Stimulated activated CD8-positive, alpha-beta memory T cell treated with anti-CD3 and anti-CD28 coated beads, Interleukin-4, amount 100 ng/mL, for 4 hours (primary cell): ENCODE measurements around the gene VPS13D.
"Not testable (repeated sequence)": the region's sequence is repeated elsewhere in the genome, so short reads cannot be mapped to it uniquely, and the experiment has no call there.

Experiments
- DNase-seq, 2 donors: peaks; one replicate each; pipeline ENCODE4 v3.0.0-alpha.2; 2020; ENCODE audit warnings: low read depth in 2 of 2, low spot score in 1 of 2

VPS13D gene

GRCh38 chr1:12370333-12370975, 140.6 kb downstream of the VPS13D start:
- DNase-seq, result no peak

DNA sequence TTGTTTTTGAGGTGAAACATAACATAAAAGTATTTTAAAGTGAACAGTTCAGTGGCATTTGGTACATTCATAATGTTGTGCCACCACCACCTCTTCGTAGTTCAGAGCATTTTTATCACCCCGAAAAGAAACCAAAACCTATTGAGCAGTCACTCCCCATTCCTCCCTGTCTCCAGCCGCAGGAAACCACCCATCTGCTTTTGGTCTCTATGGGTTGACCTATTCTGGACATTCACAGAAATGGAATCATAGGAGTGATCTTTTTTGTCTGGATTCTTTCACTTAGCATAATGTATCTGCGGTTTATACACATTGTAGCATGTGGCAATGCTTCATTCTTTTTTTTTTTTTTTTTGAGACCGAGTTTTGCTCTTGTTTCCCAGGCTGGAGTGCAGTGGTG, 141.2 kb downstream of the VPS13D start:
- no peak for DNase-seq

DNA sequence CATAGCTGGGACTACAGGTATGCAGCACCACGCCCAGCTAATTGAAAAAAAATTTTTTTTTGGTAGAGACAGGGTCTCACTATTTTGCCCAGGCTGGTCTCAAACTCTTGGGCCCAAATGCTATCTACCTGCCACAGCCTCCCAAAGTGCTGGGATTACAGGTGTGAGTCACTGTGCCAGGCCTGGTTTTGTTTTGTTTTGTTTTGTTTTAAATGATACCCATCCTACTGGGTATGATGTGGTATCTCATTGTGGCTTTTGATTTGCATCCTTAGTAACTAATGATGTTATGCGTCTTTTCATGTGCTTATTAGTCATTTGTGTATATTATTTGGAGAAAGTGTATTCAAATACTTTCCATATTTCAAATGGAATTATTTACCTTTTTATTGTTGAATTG, 142.3 kb downstream of the VPS13D start:
- DNase-seq, result no peak

- DNase-seq, result no peak
These were observed 142.9 kb downstream of the VPS13D start for GRCh38 chr1:12372761-12373160.

GRCh38 chr1:12375133-12375829, 145.5 kb downstream of the VPS13D start:
- DNase-seq, result no peak

DNA sequence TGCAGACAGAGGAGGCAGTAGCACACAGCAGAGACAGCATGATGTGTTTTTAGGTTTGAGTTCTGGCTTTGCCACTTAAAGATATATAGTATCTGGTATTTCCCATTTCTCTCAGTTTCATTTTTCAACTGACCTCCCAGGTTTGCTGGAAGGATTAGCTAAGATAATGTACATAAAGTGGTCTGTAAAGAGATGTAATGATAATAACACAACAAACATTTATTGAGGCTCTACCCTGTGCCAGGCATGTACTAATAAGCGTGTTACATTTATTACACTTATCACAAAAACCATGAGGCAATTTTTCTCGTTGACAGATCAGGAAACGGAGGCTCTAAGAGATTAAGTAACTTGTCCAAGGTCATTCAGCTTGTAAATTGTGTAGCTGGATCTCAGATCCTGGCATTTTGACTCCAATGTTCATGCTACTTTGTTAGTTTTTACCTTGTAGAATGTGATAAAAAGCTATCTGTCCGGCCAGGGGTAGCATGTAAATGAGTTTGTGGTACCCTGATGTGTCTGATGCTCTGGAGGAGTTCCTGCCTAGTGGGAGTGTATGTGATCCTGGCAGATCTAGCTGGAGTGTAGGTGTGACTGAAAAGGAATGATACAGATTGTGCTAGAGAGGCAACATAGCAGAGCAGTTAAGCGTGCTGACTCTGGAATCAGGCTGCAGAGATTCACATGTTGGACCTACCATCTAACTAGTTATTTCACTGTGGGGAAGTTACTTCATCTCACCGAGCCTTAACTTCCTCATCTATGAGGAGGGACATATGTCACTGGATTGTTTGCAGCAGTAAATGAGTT, 146.6 kb downstream of the VPS13D start:
- DNase-seq, result no peak

DNA sequence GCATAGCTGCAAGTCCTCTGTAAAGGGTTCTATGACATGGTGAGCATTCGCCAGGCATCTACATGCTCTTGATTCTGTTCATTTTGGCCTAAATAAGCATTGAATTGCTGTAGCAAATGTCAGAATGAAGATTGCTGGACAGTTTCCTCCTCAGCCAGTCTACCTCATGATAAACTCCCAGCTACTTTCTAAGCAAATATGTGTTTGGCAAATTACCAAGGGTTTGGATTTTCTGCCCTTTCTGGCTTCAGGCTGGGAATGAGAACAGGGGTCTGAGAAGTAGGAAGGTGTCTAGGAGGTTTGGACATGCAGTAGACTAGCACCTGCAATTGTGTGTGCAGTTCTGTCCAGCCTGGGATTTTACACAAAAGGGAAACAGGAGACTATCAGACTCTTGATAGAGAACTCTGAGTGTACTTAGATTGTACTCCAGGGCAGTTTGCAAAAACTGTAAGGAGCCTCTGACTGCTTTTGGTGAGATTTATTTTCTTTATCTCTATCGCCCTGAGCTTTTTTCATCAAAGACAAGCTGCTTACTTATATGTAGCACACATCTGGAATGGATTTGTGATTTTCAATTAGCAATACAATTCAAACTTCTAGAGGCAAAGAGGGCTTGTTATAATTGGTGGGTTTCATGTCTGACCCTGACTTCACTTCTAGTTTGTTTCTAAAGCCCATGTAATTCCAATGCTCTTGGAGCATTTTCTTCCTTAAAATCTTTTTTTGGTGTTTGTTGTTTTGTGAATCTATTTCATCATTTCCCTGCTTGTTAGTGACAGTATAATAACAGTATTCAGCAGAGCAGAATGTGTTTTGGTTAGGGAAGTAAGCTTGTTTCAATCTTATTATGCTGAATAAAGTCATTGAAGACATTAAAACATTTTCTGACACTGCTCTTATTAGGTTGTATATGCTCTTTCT, 150.8 kb downstream of the VPS13D start:
- DNase-seq, result no peak

GRCh38 chr1:12383001-12383400, 153.2 kb downstream of the VPS13D start:
- no peak for DNase-seq

DNA sequence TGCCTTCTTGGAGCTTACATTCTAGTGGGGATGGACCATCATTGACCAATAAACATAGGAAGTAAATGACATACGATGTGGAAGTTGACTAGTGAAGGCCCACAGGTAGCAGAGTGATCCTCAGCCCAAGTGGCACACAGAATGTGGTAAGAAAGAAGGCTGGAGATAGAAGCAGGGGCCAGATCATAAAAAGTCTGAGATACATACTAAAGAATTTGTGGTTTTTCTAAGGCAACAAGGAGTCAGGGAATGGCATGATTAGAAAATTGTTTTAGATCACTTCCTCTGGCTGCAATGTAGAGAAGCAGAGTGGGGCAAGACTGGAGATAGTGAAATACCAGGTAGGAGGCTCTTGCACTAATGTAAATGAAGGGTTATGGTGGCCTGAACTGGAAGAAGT, 154.0 kb downstream of the VPS13D start:
- no peak for DNase-seq

DNA sequence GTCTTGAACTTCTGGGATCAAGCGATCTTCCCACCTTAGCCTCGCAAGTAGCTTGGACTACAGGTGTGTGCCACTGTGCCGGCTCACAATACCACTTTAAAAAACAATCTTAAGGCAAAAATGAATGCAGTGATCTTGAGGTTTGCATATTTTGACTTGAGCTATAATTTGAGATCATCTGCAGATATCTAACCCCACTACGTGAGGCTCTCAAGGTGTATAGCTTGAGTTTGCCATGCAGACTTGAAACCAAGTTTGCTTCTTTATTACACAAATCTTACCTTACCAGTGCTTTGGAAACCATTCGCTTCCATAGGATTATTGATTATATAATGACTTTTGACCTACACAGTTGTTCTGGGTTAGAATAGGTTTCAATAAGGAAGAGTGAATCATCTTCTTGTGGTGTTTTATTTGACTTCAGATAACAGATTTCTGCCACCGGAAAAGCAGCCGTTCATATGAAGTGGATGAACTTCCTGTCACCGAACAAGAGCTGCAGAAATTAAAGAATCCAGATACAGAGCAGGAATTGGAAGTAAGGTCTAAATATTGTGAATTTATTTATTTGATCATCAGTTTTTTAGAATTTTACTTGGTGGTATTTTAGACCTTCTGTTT, 155.1 kb downstream of the VPS13D start:
- DNase-seq, result no peak

GRCh38 chr1:12386130-12386529, 156.3 kb downstream of the VPS13D start:
- DNase-seq, result no peak

GRCh38 chr1:12387641-12388040, 157.8 kb downstream of the VPS13D start:
- DNase-seq, result no peak

DNA sequence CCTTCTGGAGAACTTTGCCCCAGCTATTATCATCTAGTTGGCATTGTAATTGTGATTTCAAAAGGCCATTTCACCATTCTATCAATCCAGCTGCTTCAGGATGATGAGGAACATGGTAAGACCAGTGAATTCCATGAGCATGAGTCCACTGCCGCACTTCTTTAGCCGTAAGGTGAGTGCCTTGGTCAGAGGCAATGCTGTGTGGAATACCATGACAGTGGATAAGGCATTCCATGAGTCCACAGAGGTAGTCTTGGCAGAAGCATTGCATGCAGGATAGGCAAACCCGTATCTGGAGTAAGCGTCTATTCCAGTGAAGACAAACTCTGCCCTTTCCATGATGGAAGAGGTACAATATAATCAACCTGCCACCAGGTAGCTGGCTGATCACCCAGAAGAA, 160.5 kb downstream of the VPS13D start:
- DNase-seq, result not testable (repeated sequence)

DNA sequence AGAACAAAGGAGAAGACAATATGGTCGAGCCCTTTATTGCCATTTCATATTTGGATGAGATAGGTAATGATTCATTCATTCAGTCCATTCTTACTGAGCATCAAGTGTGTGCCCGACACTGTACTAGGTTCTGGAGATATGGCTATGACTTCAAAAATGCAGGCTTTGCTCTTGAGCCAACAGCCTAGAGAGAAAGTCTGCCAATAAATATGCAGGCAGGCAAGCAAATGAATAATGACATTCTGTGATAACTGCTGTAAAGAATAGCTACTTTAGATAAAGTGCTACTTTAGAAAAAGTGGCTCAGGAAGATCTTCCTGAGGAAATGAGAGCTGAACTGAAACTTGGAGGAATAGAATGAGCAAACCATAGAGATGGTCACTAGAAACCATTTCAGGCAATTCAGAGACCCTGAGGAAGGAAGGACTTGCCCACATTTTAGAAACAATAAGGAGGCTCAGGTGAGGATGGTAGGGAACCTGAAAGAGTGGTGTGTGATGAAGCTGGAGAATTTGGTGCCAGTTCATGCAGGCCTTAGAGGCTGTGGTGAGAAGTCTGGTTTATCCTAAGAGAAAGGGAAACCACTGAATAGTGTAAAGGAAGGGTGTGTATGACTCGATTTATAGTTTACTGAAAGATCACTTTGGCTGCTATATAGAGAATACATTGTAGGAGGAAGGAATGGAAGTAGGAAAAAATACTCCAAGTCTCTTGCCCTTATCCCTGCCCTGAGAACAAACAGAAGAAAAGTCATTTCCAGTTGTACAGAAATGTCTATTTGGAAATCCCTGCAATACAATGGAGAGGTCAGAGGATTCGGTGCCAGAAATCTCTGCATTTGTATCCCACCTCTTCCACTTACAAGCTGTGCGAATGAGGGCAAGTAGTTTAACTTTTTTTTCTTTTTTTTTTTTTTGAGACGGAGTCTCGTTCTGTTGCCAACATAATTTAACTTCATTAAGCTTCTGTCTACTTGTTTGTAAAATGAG, 167.9 kb downstream of the VPS13D start:
- DNase-seq, result no peak

DNA sequence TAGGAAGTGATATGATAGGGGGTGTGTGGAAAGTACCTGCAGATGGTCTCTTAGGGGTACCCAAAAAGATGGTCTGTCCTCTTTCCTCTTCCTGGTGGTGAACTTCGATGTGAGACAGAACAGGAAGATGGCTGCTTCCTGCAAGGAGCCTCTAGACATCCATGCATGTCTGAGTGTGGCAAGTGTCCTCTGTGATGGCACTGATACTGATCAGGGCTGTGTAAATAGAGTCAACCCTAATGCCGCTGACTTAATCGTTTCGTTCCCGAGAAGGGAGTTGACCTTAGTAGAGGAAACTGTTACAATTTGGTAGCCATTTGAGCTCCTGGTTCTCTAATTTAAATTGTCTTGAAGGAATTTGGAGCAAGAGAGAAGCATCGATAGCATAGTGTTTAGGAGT, 168.6 kb downstream of the VPS13D start:
- DNase-seq, result no peak

DNA sequence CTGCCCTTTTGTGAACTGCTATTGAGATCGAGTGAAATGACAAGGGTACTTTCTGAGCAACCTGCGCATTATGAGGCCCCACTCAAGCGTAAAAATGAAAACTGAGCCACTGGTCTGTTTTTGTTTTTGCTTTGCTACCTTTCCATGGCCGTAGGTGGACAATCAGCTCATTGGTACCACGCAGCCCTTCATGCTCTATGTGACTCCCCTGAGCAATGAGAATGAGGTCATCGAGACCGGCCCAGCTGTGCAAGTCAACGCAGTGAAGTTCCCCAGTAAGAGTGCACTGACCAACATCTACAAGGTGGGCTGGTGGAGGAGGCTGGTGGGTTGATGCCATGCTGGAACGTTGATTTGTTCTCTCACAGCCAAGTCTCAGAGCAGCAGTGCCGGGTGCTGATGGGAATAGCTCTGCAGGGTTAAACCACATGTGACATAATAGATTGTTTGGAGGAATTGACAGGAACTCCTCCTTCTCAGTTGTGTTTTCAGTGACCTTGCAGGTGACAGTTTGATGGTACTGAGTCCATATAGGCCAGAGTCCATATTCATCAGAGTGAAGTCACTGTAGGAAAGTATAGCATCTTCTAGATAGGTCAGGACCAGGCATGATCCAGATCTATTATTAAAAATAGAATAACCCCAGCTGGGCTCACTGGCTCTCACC, 170.3 kb downstream of the VPS13D start:
- DNase-seq, result no peak

DNA sequence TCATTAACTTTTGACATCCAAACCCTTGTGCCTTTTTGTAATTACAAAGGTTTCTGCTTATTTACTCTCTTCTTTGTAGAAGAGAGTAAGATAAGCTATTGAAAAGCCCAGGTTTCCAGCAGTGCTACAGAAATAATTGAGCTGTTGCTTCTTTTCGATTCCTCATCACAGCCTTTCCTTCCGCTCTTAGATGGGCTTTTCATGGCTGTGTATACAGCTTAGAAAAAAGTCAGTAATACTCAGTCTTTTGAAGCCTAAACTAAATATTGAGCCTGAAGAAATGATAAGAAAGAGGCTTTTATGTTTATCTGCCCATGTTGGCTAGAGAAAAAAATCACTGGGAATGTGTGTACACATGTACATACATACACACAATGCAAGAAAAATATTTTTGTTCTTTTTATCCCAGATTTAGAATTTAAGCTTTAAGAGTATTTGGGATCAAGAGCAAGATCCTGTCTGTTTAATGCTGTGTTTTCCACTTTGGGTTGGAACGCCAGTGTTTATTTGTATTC, 172.4 kb downstream of the VPS13D start:
- DNase-seq, result no peak

DNA sequence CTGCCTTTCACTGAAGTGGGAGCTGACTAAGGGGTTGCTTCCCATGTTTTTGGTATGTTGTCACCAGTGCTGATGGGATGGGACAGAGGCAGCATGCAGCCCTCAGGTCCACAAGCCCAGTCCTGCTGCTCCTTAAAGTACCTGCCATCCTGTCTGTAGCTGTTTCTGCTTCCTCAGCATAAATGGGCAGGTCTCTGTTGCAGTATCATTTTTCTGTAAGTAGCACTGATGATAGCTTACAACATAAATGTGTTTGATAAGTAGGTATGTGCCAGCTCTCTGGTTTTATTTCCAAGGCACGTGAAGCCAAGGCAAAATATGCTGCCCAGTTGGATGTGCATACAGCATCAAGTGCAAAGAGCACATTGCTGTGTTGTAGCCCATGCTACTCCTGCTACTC, 173.0 kb downstream of the VPS13D start:
- DNase-seq, result no peak

- no peak for DNase-seq
These were observed 175.1 kb downstream of the VPS13D start for GRCh38 chr1:12404918-12405317.
